NCI-H146 treated with DMSO at 0.1 percent for 48 hours (cell line): ENCODE results near the gene GLP1R.

Experiments
- DNase-seq: peaks from one replicate; lab custom pipeline; 2025; ENCODE audit not compliant: unreplicated experiment; lab: John Stamatoyannopoulos, UW

Gene GLP1R

GRCh38 chr6:39085129-39085797 is 36.7 kb downstream of the GLP1R start:
- DNase-seq: no peak

DNA sequence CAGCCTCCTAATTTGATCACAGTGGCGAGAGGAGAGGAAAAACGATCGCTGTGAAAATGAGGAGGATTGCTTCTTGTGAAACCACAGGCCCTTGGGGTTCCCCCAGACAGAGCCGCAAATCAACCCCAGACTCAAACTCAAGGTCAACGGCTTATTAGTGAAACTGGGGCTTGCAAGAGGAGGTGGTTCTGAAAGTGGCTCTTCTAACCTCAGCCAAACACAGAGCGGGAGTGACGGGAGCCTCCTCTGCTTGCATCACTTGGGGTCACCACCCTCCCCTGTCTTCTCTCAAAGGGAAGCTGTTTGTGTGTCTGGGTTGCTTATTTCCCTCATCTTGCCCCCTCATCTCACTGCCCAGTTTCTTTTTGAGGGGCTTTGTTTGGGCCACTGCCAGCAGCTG is 37.7 kb downstream of the GLP1R start:
- DNase-seq: no peak

- no peak for DNase-seq
These were observed 38.1 kb downstream of the GLP1R start for GRCh38 chr6:39086711-39087110.

- DNase-seq: no peak
These were observed 38.6 kb downstream of the GLP1R start for GRCh38 chr6:39087197-39087596.

- peak; percentile 37 for DNase-seq
These were observed 39.8 kb downstream of the GLP1R start for GRCh38 chr6:39088331-39088730.

DNA sequence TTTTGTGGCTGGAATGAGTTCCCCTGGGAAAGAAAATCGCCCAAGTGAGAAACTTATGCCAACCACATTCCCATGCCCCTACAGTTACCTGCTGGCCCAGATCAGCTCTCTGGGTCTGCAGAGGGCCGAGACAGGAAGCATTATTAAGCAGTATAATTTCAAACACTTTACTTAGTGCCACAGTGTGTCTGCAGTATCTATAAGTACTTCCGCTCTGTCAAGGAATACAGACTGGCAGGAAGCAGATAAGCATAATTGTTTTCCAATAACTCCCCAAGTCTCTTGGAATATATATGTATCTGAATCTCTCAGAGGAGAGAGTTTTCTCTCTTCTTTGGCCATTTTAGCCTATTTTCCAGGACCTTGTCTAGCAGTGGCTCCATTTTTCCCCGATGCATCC is 41.5 kb downstream of the GLP1R start:
- no peak for DNase-seq

GRCh38 chr6:39091220-39091619 is 42.6 kb downstream of the GLP1R start:
- DNase-seq: no peak

DNA sequence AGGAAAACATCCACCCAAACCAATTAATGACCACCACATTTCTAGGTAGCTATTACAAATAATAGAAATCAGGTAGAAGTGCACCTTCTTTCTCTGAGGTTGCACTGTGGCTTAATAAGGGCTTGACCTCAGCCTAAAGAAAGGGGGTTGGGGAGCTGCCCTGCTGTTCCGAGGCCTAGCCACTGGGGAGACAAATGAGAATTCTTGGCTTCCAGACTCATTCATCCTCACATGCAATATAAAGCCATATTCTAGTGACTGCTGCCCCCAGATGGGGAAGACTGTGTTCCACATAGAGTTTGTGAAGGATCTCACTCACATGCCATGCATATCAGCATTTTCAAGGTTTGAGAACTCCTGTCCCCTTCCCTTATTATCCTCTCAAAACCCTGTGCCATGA is 43.5 kb downstream of the GLP1R start:
- DNase-seq: no peak

GRCh38 chr6:39093149-39093708 is 44.6 kb downstream of the GLP1R start:
- DNase-seq: no peak

- no peak for DNase-seq
These were observed 47.0 kb downstream of the GLP1R start for GRCh38 chr6:39095578-39095977.

GRCh38 chr6:39100358-39100757 is 51.8 kb downstream of the GLP1R start:
- no peak for DNase-seq

GRCh38 chr6:39102071-39102820 is 53.7 kb downstream of the GLP1R start:
- no peak for DNase-seq

- no peak for DNase-seq
These were observed 54.2 kb downstream of the GLP1R start for GRCh38 chr6:39102821-39103136.

GRCh38 chr6:39104528-39104927 is 55.9 kb downstream of the GLP1R start:
- no peak for DNase-seq

DNA sequence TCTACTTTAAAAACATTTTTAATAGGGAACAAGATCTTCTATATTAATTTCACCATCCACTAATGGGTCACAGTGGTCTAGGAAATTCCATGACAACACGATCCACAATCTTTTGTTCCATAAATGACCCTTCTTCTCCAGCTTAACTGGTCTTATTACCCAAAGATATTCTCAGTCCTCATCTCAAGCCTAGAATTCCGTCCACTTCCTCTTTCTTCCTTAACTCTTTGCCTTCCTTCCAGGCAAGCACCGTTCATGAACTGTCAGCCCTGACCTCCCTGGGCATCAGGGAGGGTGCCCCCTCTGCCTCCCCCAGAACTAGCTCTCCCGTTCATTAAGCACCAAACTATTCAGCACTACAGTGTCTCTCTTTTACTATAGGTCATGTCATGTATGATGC is 58.5 kb downstream of the GLP1R start:
- no peak for DNase-seq

GRCh38 chr6:39107641-39108040 is 59.1 kb downstream of the GLP1R start:
- DNase-seq: no peak

DNA sequence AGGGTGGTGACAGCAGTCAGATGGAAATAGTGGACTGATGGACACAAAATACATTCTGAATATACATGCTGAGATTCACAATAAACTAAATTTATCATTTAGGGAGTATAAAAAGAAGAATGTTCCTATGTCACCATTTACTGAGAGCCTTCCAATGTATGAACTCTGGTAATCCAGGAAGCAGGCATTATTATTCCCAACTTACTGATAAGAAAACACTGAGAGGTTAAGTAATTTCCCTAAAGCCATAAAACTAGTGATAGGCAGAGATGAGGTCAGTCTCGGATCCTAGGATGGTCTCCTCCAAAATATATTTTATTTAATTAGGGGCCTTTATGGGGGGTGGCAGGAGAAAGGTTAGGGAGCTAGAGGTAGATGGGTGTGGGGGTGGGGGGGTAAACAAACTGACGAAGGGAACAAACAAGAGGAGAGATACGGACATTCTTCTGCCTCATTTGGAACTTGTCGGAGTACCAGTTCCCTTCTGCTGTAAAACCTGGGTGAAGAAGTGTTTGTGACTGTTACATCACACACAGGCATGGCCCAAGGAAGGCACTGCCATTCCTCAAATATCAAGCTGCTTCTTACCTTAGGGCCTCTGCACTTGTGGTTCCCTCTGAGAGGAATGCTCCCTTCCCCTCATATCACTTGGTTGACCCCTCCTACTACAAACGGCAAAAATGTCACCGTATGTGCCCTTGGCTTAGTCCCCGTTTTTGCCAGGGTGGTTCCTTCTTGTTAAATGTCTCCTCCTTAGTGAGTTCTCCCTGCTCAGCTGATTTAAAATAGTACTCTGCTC is 59.7 kb downstream of the GLP1R start:
- no peak for DNase-seq

DNA sequence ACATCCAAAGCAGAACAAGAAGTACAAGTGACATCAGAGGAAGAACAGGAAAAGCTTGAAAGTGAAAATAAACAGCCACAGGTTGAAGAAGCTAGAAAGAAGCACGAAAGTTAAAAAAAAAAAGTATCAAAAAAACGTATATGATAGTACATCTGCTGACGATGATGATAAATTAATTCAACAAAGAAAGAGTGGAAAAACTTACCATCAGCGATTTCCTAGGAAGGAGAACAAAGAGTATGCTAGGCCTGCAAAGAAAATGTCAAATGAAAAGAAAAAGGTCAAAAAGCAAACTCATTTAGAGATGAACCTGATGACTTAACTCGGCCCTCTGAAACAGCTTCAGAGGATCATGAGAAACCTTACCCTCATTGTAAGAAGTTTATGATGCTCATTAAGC is 62.7 kb downstream of the GLP1R start:
- no peak for DNase-seq

- DNase-seq: no peak
These were observed 65.2 kb downstream of the GLP1R start for GRCh38 chr6:39113788-39114187.

GRCh38 chr6:39114388-39114703 is 65.8 kb downstream of the GLP1R start:
- no peak for DNase-seq

DNA sequence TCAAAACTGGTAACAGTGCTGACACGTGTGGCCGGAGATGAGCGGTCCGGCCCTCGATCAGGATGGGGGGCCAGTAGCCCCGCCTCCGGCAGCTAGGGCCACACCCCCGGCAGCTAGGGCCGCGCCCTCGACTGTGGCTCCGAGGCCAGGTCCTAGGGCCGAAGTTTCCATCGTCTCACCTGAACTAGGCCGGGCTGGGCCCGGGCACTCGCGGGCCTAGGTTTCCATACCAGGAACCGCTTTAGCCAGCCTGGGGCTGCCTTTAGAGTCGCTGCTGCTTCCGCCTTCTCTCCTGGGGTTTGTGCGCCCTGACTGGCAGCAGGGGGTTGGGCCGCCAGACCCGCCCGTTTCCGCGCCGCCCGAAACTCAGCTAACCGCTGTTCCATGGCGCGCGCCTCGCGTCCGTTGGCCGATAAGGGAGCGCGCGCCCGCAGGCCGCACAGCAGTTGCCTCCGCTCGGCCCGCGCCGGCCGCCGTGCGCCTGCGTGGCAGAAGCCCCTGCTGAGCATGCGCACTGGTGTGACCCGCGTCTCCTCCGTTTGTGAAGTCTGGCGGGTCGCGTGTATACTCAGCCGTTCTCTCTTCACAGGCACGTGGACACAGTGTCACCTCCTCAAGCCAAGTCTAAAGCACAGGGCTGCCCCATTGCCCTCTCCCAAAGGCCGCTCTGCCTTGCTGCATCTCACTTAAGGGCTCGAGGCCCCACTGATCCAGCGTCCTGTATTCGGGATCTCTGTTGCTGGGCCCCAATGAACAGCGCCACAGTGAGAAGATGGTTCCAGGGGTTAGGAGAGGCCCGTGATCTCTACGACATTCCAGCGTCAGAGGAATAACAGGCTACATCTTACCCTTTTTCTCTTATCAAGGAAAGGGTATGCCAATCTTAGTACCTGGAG is 66.4 kb downstream of the GLP1R start, which contains the start of gene SAYSD1:
Gene SAYSD1, minus strand, starts transcription at position 483 of the 896 bp plus-strand sequence. Its CDS starts 97 bp downstream, at position 386.
- peak; percentile 97 for DNase-seq
